Liver (tissue), 9 donors: ENCODE results near the gene EPHA6. TPM values are rescaled to one million over a fixed set of nuclear protein-coding genes. Genes with fewer than 3 reads are reported as not detected.

ENCODE experiments used
- DNase-seq: peaks from one replicate; pipeline ENCODE4 v3.0.0-alpha.2; 2017; ENCODE audit warnings: low spot score
- H3K27ac ChIP-seq, 2 donors: one replicate each; pipeline ENCODE4 v1.7.0; 2013; ENCODE audit warnings: inconsistent platforms in 2 of 2, low read length in 2 of 2, control low read depth in 1 of 2, low read depth in 1 of 2, mild to moderate bottlenecking in 1 of 2
- H3K27me3 ChIP-seq, 4 donors: one replicate each; pipeline versions ENCODE4 v1.6.1 to v1.7.0; 2013; ENCODE audit warnings: low read length in 3 of 4, inconsistent platforms in 1 of 4, mild to moderate bottlenecking in 1 of 4, moderate library complexity in 1 of 4; ENCODE audit not compliant: control insufficient read depth in 4 of 4, insufficient read depth in 4 of 4
- H3K36me3 ChIP-seq, 4 donors: one replicate each; pipeline versions ENCODE4 v1.6.1 to v1.7.0; 2013; ENCODE audit warnings: low read length in 3 of 4, mild to moderate bottlenecking in 3 of 4, low read depth in 1 of 4, moderate library complexity in 1 of 4; ENCODE audit not compliant: control insufficient read depth in 4 of 4, insufficient read depth in 3 of 4
- H3K4me1 ChIP-seq, 4 donors: one replicate each; pipeline versions ENCODE4 v1.6.1 to v1.7.0; 2013; ENCODE audit warnings: low read length in 3 of 4, mild to moderate bottlenecking in 3 of 4, moderate library complexity in 1 of 4; ENCODE audit not compliant: control insufficient read depth in 4 of 4, insufficient read depth in 4 of 4
- H3K4me3 ChIP-seq, 3 donors: one replicate each; pipeline versions ENCODE4 v1.6.1 to v1.7.0; 2013; ENCODE audit warnings: low read length in 3 of 3, control low read depth in 1 of 3, low read depth in 1 of 3, mild to moderate bottlenecking in 1 of 3
- H3K9ac ChIP-seq, 2 donors: one replicate each; pipeline ENCODE4 v1.7.0; 2013; ENCODE audit warnings: low read length in 2 of 2, mild to moderate bottlenecking in 2 of 2, moderate library complexity in 2 of 2, control low read depth in 1 of 2, low read depth in 1 of 2
- H3K9me3 ChIP-seq, 4 donors: one replicate each; pipeline versions ENCODE4 v1.6.1 to v1.7.0; 2013; ENCODE audit warnings: low read length in 3 of 4; ENCODE audit not compliant: control insufficient read depth in 4 of 4
- ATF3 ChIP-seq: IDR thresholded peaks from 2 replicates; pipeline ENCODE4 v1.6.1; 2016; ENCODE audit warnings: antibody characterized with exemption
- EGR1 ChIP-seq, 2 donors: IDR thresholded peaks; 2 replicates each; pipeline ENCODE4 v1.6.1; 2016 to 2018; ENCODE audit warnings: antibody characterized with exemption in 2 of 2, low read depth in 2 of 2
- FOXA1 ChIP-seq: IDR thresholded peaks from 2 replicates; pipeline ENCODE4 v1.6.1; 2016; ENCODE audit warnings: antibody characterized with exemption
- FOXA2 ChIP-seq: IDR thresholded peaks from 2 replicates; pipeline ENCODE4 v1.6.1; 2016; ENCODE audit warnings: antibody characterized with exemption
- GABPA ChIP-seq, 2 donors: IDR thresholded peaks in 1 of 2; conservative IDR thresholded peaks in 1 of 2; 2 replicates each; pipeline ENCODE4 v1.6.1; 2016; ENCODE audit warnings: antibody characterized with exemption in 2 of 2, mild to moderate bottlenecking in 1 of 2, moderate library complexity in 1 of 2
- HNF4A ChIP-seq, 2 donors: conservative IDR thresholded peaks; 2 replicates each; pipeline ENCODE4 v1.6.1; 2016; ENCODE audit warnings: antibody characterized with exemption in 2 of 2, mild to moderate bottlenecking in 2 of 2
- HNF4G ChIP-seq: IDR thresholded peaks from 2 replicates; pipeline ENCODE4 v1.6.1; 2016; ENCODE audit warnings: antibody characterized with exemption
- JUND ChIP-seq, 2 donors: IDR thresholded peaks; 2 replicates each; pipeline ENCODE4 v1.6.1; 2016; ENCODE audit warnings: antibody characterized with exemption in 2 of 2
- NR2F2 ChIP-seq: IDR thresholded peaks from 2 replicates; pipeline ENCODE4 v1.6.1; 2016; ENCODE audit warnings: antibody characterized with exemption
- RAD21 ChIP-seq, 2 donors: IDR thresholded peaks; 2 replicates each; pipeline ENCODE4 v1.6.1; 2016; ENCODE audit warnings: antibody characterized with exemption in 2 of 2, mild to moderate bottlenecking in 2 of 2
- TAF1 ChIP-seq: conservative IDR thresholded peaks from 2 replicates; pipeline ENCODE4 v1.6.1; 2016; ENCODE audit warnings: antibody characterized with exemption, mild to moderate bottlenecking
- YY1 ChIP-seq: IDR thresholded peaks from 2 replicates; pipeline ENCODE4 v1.6.1; 2016; ENCODE audit warnings: antibody characterized with exemption, mild to moderate bottlenecking
- WGBS: extraction: QIAGEN DNeasy Blood & Tissue Kit; methylation state at CpG from one replicate; pipeline ENCODE4 v1.1.7; 2013; 5-methylcytosine and 5-hydroxymethylcytosine counted together
- polyA plus RNA-seq, 2 donors: library from polyadenylated mRNA; stranded (reverse) in 1 of 2; unstranded in 1 of 2; fragments of 200-250 nt in 1 of 2; fragments of >200 nt in 1 of 2; fragmentation: Nextera tagmentation in 1 of 2; extraction: Ambion mirVana in 1 of 2; gene quantifications; one replicate each; pipeline versions ENCODE4 v1.2.1 to v1.2.3, GENCODE V29; 2013 to 2015
- total RNA-seq, 2 donors: library from RNA; depleted of rRNA; stranded (reverse); fragments of >200 nt; gene quantifications; one replicate each; pipeline ENCODE4 v1.2.3, GENCODE V29; 2014
- TF ChIP-seq, protein P1 (sequence below): fragments of 150-350 bp; IDR thresholded peaks from 2 replicates; pipeline ENCODE4 v1.5.1; 2017; ENCODE audit warnings: improper control_type of control experiment, low read depth, low read length; ENCODE audit not compliant: missing input control
- TF ChIP-seq, protein P2 (sequence below): IDR thresholded peaks from 2 replicates; pipeline ENCODE4 v1.6.1; 2016; ENCODE audit warnings: antibody characterized with exemption, mild to moderate bottlenecking
- TF ChIP-seq, protein P3 (sequence below): IDR thresholded peaks from 2 replicates; pipeline ENCODE4 v1.6.1; 2016; ENCODE audit warnings: antibody characterized with exemption
- TF ChIP-seq, protein P4 (sequence below): IDR thresholded peaks from 2 replicates; pipeline ENCODE4 v1.6.1; 2016; ENCODE audit warnings: antibody characterized with exemption
- donor health status: healthy.
- donor health status: healthy.
- donor health status: healthy.
- donor health status: healthy.
- donor health status: healthy.

The EPHA6 gene
- total and polyA plus RNA-seq, 4 donors = 0.05 to 0.17 (median 0.05) TPM; not detected in 1

DNA sequence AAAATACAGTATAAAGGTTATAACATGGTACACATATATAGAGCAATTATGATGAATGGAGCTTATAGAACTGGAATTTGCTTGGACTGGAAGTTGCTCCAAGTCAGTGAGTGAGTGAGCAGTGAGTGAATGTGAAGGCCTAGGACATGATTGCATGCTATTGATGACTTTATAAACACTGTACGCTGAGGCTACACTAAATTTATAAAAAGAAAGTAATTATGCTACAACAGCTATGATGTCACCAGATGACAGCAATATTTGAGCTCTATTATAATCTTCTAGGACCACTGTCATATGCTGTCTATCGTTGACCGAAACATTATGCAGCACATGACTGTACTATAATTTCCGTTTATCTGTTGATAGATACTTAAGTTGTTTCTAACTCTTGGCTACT, 463.3 kb downstream of the EPHA6 start:
- Histone ChIP-seq H3K27me3 (no peaks in the 10 kb centered on the region), H3K27ac (no peak overlapping the region), H3K4me3 (no peak overlapping the region), H3K9me3 (no peaks in the 10 kb centered on the region), H3K36me3 (no peaks in the 10 kb centered on the region), H3K4me1 (no peaks in the 10 kb centered on the region), H3K9ac (no peak overlapping the region)
- TF ChIP-seq HNF4G = no peak
- no peak for TF ChIP-seq EGR1 (IDR thresholded peaks at IDR 0.05; ENCODE audit: low read depth in 2 of 2)
- TF ChIP-seq, protein P1, sequence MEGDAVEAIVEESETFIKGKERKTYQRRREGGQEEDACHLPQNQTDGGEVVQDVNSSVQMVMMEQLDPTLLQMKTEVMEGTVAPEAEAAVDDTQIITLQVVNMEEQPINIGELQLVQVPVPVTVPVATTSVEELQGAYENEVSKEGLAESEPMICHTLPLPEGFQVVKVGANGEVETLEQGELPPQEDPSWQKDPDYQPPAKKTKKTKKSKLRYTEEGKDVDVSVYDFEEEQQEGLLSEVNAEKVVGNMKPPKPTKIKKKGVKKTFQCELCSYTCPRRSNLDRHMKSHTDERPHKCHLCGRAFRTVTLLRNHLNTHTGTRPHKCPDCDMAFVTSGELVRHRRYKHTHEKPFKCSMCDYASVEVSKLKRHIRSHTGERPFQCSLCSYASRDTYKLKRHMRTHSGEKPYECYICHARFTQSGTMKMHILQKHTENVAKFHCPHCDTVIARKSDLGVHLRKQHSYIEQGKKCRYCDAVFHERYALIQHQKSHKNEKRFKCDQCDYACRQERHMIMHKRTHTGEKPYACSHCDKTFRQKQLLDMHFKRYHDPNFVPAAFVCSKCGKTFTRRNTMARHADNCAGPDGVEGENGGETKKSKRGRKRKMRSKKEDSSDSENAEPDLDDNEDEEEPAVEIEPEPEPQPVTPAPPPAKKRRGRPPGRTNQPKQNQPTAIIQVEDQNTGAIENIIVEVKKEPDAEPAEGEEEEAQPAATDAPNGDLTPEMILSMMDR = no peak
- no peak for TF ChIP-seq GABPA (IDR thresholded peaks at IDR 0.05 in 1 of 2, conservative IDR thresholded peaks at IDR 0.05 in 1 of 2)
- TF ChIP-seq TAF1 = no peak
- TF ChIP-seq ATF3 = no peak
- TF ChIP-seq YY1 = no peak
- TF ChIP-seq, protein P2, sequence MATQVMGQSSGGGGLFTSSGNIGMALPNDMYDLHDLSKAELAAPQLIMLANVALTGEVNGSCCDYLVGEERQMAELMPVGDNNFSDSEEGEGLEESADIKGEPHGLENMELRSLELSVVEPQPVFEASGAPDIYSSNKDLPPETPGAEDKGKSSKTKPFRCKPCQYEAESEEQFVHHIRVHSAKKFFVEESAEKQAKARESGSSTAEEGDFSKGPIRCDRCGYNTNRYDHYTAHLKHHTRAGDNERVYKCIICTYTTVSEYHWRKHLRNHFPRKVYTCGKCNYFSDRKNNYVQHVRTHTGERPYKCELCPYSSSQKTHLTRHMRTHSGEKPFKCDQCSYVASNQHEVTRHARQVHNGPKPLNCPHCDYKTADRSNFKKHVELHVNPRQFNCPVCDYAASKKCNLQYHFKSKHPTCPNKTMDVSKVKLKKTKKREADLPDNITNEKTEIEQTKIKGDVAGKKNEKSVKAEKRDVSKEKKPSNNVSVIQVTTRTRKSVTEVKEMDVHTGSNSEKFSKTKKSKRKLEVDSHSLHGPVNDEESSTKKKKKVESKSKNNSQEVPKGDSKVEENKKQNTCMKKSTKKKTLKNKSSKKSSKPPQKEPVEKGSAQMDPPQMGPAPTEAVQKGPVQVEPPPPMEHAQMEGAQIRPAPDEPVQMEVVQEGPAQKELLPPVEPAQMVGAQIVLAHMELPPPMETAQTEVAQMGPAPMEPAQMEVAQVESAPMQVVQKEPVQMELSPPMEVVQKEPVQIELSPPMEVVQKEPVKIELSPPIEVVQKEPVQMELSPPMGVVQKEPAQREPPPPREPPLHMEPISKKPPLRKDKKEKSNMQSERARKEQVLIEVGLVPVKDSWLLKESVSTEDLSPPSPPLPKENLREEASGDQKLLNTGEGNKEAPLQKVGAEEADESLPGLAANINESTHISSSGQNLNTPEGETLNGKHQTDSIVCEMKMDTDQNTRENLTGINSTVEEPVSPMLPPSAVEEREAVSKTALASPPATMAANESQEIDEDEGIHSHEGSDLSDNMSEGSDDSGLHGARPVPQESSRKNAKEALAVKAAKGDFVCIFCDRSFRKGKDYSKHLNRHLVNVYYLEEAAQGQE = no peak
- TF ChIP-seq NR2F2 = no peak
- TF ChIP-seq FOXA2 = no peak
- TF ChIP-seq JUND (IDR thresholded peaks at IDR 0.05) = no peak
- no peak for TF ChIP-seq FOXA1
- TF ChIP-seq, protein P3, sequence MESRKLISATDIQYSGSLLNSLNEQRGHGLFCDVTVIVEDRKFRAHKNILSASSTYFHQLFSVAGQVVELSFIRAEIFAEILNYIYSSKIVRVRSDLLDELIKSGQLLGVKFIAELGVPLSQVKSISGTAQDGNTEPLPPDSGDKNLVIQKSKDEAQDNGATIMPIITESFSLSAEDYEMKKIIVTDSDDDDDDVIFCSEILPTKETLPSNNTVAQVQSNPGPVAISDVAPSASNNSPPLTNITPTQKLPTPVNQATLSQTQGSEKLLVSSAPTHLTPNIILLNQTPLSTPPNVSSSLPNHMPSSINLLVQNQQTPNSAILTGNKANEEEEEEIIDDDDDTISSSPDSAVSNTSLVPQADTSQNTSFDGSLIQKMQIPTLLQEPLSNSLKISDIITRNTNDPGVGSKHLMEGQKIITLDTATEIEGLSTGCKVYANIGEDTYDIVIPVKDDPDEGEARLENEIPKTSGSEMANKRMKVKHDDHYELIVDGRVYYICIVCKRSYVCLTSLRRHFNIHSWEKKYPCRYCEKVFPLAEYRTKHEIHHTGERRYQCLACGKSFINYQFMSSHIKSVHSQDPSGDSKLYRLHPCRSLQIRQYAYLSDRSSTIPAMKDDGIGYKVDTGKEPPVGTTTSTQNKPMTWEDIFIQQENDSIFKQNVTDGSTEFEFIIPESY = no peak
- TF ChIP-seq RAD21 (IDR thresholded peaks at IDR 0.05) = no peak
- no peak for DNase-seq
- WGBS = 93% methylated on average over 4 of the region's 4 CpGs

DNA sequence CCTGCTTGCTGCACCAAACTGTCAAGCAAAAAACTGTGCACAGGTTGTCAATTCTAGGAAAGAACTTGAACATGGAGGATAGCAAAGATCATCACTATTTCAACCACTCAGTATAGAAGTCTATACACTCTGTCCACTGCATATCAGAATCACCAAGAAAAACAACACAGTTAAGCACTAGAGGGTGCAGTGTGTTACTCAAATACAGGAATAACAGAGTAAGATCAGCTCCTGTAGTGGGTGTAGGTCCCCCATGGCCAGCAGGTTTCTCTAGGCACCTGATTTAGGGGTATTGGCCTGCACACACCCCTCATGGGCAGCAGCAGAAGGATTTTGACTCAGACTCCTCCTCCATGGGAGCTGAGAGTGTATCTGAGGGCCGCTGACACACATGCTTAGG, 464.1 kb downstream of the EPHA6 start:
- no peak overlapping the region for H3K27ac ChIP-seq
- H3K9ac ChIP-seq = no peak overlapping the region
- TF ChIP-seq FOXA1 (no peak), EGR1 (IDR thresholded peaks at IDR 0.05; ENCODE audit: low read depth in 2 of 2) (no peak), ATF3 (no peak), FOXA2 (no peak), RAD21 (IDR thresholded peaks at IDR 0.05) (no peak), NR2F2 (no peak), HNF4A (conservative IDR thresholded peaks at IDR 0.05) (no peak)
- TF ChIP-seq, protein P4, sequence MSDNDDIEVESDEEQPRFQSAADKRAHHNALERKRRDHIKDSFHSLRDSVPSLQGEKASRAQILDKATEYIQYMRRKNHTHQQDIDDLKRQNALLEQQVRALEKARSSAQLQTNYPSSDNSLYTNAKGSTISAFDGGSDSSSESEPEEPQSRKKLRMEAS = no peak
- TF ChIP-seq, protein P1 = no peak
- no peak overlapping the region for H3K4me3 ChIP-seq
- 84% methylated on average over 1 of the region's 1 CpG for WGBS
- no peak for DNase-seq
- H3K36me3 ChIP-seq = no peaks in the 10 kb centered on the region
- no peaks in the 10 kb centered on the region for H3K27me3 ChIP-seq
- H3K9me3 ChIP-seq = no peaks in the 10 kb centered on the region
- no peaks in the 10 kb centered on the region for H3K4me1 ChIP-seq
